Peyer's patch (tissue), 4 donors: ENCODE data around the gene CSRNP3.

Source experiments
- CTCF ChIP-seq, 6 experiments: fragments of 450-650 bp in 4 of 6; fragments of 200-600 bp in 2 of 6; sonication (generic) in 1 of 6; IDR thresholded peaks; one replicate each; pipeline ENCODE4 v1.5.1; 2017 to 2019; ENCODE audit warnings: antibody characterized with exemption in 6 of 6, mild to moderate bottlenecking in 3 of 6, moderate library complexity in 1 of 6
- POLR2A ChIP-seq, 2 donors: fragments of 450-650 bp; IDR thresholded peaks; one replicate each; pipeline ENCODE4 v1.5.1; 2017; ENCODE audit warnings: antibody characterized with exemption in 2 of 2, mild to moderate bottlenecking in 2 of 2, moderate library complexity in 2 of 2

GRCh38 chr2:165609672-165610071 is 140.2 kb downstream of the CSRNP3 start:
- TF ChIP-seq CTCF (IDR thresholded peaks at IDR 0.05), result no peak
- TF ChIP-seq POLR2A (IDR thresholded peaks at IDR 0.05), result no peak
